GM12878 (cell line): ENCODE data around the gene CCDC170. TPM values are rescaled to one million over a fixed set of nuclear protein-coding genes. Genes with fewer than 3 reads are reported as not detected.

Experiments used
- ATAC-seq: fragments of 200-7000 bp; cut with Tn5 transposase; 3 replicates; pipeline ENCODE4 v1.9.1; 2020; ENCODE audit warnings: mild to moderate bottlenecking, moderate library complexity
- BruUV-seq: library from RNA; stranded (reverse); fragments of 400-500 nt; replicated peaks from 2 replicates; lab custom pipeline; 2021; lab: Mats Ljungman, UMichigan
- CTCF ChIA-PET: fragments of 300-600 bp; sonication (Branson Sonifier 250); formaldehyde crosslinking; extraction: SDS; loops from one replicate; lab custom pipeline; 2021; ENCODE audit warnings: inconsistent platforms; lab: Yijun Ruan, JAX
- POLR2A ChIA-PET: fragments of 350-600 bp; formaldehyde crosslinking; extraction: SDS; loops from one replicate; lab custom pipeline; 2021; ENCODE audit warnings: inconsistent platforms; lab: Charles Lee
- RAD21 ChIA-PET: fragments of 300-600 bp; sonication (Branson Sonifier 250); formaldehyde crosslinking; loops from one replicate; lab custom pipeline; 2023; ENCODE audit warnings: antibody characterized with exemption; ENCODE audit not compliant: unreplicated experiment; lab: Charles Lee
- SMC1A ChIA-PET: fragments of 300-600 bp; sonication (Branson Sonifier 250); formaldehyde crosslinking; loops from one replicate; lab custom pipeline; 2023; ENCODE audit not compliant: unreplicated experiment, uncharacterized antibody; lab: Charles Lee
- DNase-seq: peaks from one replicate; pipeline ENCODE4 v3.0.0-alpha.2; 2011; ENCODE audit warnings: low read depth, low spot score
- FAIRE-seq: peaks from 3 replicates; lab custom pipeline; 2011; peaks lifted over from hg19 to GRCh38; lab: Jason Lieb, UNC
- H2AFZ ChIP-seq: 2 replicates; pipeline ENCODE4 v1.6.0; 2011; ENCODE audit warnings: low read depth, low read length, control low read depth; ENCODE audit not compliant: control insufficient read depth
- H3K27ac ChIP-seq: 2 replicates; pipeline ENCODE4 v1.5.1; 2011; ENCODE audit warnings: control low read depth; ENCODE audit not compliant: control insufficient read depth, insufficient read depth
- H3K27me3 ChIP-seq, 2 experiments: replicated peaks in 1 of 2; 2 replicates each; pipeline versions ENCODE4 v1.6.0 to v1.6.1; 2011; ENCODE audit warnings: low read length in 1 of 2; ENCODE audit not compliant: control insufficient read depth in 2 of 2, insufficient read depth in 2 of 2
- H3K36me3 ChIP-seq, 2 experiments: 2 replicates each; pipeline ENCODE4 v1.5.1; 2011; ENCODE audit warnings: low read length in 1 of 2; ENCODE audit not compliant: control insufficient read depth in 2 of 2, insufficient read depth in 2 of 2
- H3K4me1 ChIP-seq: 2 replicates; pipeline ENCODE4 v1.6.1; 2011; ENCODE audit warnings: mild to moderate bottlenecking, low read length, moderate library complexity, mixed read lengths; ENCODE audit not compliant: control insufficient read depth, insufficient read depth
- H3K4me2 ChIP-seq: 2 replicates; pipeline ENCODE4 v1.6.0; 2011; ENCODE audit warnings: control low read depth; ENCODE audit not compliant: control insufficient read depth, insufficient read depth
- H3K4me3 ChIP-seq: fragments of 200-600 bp; sonication (generic); 2 replicates; pipeline ENCODE4 v1.5.1; 2016
- H3K79me2 ChIP-seq: 2 replicates; pipeline ENCODE4 v1.6.0; 2011; ENCODE audit warnings: low read length; ENCODE audit not compliant: control insufficient read depth, insufficient read depth
- H3K9ac ChIP-seq: 2 replicates; pipeline ENCODE4 v1.8.0; 2011; ENCODE audit warnings: low read length, control low read depth, mixed read lengths; ENCODE audit not compliant: control insufficient read depth, insufficient read depth
- H3K9me3 ChIP-seq: replicated peaks from 3 replicates; pipeline ENCODE4 v1.5.1; 2011; ENCODE audit warnings: mild to moderate bottlenecking, low read length; ENCODE audit not compliant: control insufficient read depth, insufficient read depth
- H4K20me1 ChIP-seq: 2 replicates; pipeline ENCODE4 v1.6.0; 2011; ENCODE audit not compliant: control insufficient read depth, insufficient read depth
- E2F8 ChIP-seq: fragments of 450-650 bp; IDR thresholded peaks from 2 replicates; pipeline ENCODE4 v1.6.1; 2018; ENCODE audit warnings: mild to moderate bottlenecking, low read depth, moderate library complexity; ENCODE audit not compliant: partially characterized antibody
- GABPA ChIP-seq: IDR thresholded peaks from 2 replicates; pipeline ENCODE4 v1.6.1; 2014; ENCODE audit warnings: antibody characterized with exemption, low read depth, mild to moderate bottlenecking, inconsistent platforms
- HSF1 ChIP-seq: fragments of 150-350 bp; IDR thresholded peaks from 2 replicates; pipeline ENCODE4 v1.6.1; 2014; ENCODE audit warnings: mild to moderate bottlenecking, low read depth, low read length
- KLF5 ChIP-seq: fragments of 450-650 bp; IDR thresholded peaks from 2 replicates; pipeline ENCODE4 v1.6.1; 2014; ENCODE audit warnings: mild to moderate bottlenecking; ENCODE audit not compliant: partially characterized antibody
- NFIC ChIP-seq: IDR thresholded peaks from 2 replicates; pipeline ENCODE4 v1.6.1; 2012; ENCODE audit warnings: low read depth, mild to moderate bottlenecking, inconsistent platforms, low read length, moderate library complexity
- POLR2A ChIP-seq: IDR thresholded peaks from 2 replicates; pipeline ENCODE4 v1.6.1; 2011; ENCODE audit warnings: low read depth, mild to moderate bottlenecking, low read length
- RAD21 ChIP-seq: IDR thresholded peaks from 2 replicates; pipeline ENCODE4 v1.6.1; 2011; ENCODE audit warnings: mild to moderate bottlenecking, low read depth, low read length, moderate library complexity; ENCODE audit not compliant: insufficient read depth
- STAT3 ChIP-seq: IDR thresholded peaks from 2 replicates; pipeline ENCODE4 v1.6.1; 2011; ENCODE audit warnings: low read depth, low read length, improper control_type of control experiment
- TCF7 ChIP-seq: IDR thresholded peaks from 2 replicates; pipeline ENCODE4 v1.6.1; 2014; ENCODE audit warnings: antibody characterized with exemption, borderline replicate concordance
- WGBS: methylation state at CpG from one replicate; pipeline ENCODE4 v1.1.6; 2016; ENCODE audit warnings: low lambda C conversion rate; ENCODE audit not compliant: insufficient replicate concordance, insufficient coverage; ENCODE audit errors: missing lambda C conversion rate; 5-methylcytosine and 5-hydroxymethylcytosine counted together
- in situ Hi-C: fragments of 300-500 bp; cut with MboI; formaldehyde crosslinking; loops from 9 replicates; pipeline ENCODE4 v1.14.3; 2018; ENCODE audit warnings: mixed read lengths
- intact Hi-C: fragments of 100-400 bp; cut with micrococcal nuclease; formaldehyde crosslinking; loops from one replicate; pipeline ENCODE4 v1.14.2; 2022; ENCODE audit not compliant: unreplicated experiment
- polyA plus RNA-seq, 11 experiments: library from polyadenylated mRNA; depleted of rRNA in 4 of 11; unstranded in 6 of 11; stranded (reverse) in 5 of 11; fragments of >200 nt; fragmentation: Nextera tagmentation in 4 of 11; fragmentation: Illumina TruSeq in 1 of 11; extraction: Ambion mirVana in 4 of 11; extraction: Trizol in 1 of 11; gene quantifications; 1 replicate in 1 of 11; 2 replicates in 10 of 11; pipeline versions ENCODE4 v1.2.1 to v1.2.3, GENCODE V29; 2011 to 2016; ENCODE audit warnings: inconsistent platforms in 2 of 11, missing spikeins in 2 of 11, low read depth in 1 of 11
- total RNA-seq, 4 experiments: library from RNA; depleted of rRNA in 3 of 4; stranded (reverse); fragments of >200 nt in 3 of 4; fragmentation: Illumina TruSeq in 1 of 4; extraction: Trizol in 1 of 4; gene quantifications; 2 replicates each; pipeline versions ENCODE4 v1.2.1 to v1.2.3, GENCODE V29; 2013 to 2021
- TF ChIP-seq, protein P1 (sequence below), 3 experiments: IDR thresholded peaks in 2 of 3; conservative IDR thresholded peaks in 1 of 3; 2 replicates each; pipeline ENCODE4 v1.5.1; 2011; ENCODE audit warnings: low read depth in 3 of 3, low read length in 3 of 3, mild to moderate bottlenecking in 3 of 3, control low read depth in 2 of 3, moderate library complexity in 2 of 3, inconsistent platforms in 1 of 3, mixed read lengths in 1 of 3; ENCODE audit not compliant: control insufficient read depth in 2 of 3, insufficient read depth in 1 of 3; ENCODE audit errors: extremely low read depth in 1 of 3

CCDC170 gene
- total and polyA plus RNA-seq, 10 of the 15 experiments (the other 5 are each of a cell fraction or from before 2014, with no cell fraction given), result not detected

DNA sequence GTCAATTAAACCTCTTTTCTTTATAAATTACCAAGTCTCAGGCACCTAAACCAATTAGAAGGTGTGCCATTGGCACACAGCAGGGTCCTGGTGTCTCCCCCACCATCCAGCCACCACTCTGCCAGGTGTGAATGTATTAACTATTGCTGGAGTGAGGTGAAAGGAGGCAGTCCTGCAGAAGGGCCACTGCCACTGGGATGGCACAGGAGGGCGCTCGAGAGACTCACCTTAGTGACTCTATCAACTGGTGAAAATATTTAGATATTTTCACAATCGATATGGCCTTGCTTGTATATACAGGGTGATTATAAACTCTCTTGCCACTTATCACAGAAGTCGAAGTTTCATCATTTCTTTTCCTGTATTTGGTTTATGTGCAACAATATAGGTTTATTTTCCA lies 168.1 kb downstream of the CCDC170 start:
- Histone ChIP-seq H3K27ac (no peak overlapping the region), H3K9me3 (no peaks in the 10 kb centered on the region), H2AFZ (no peak overlapping the region), H3K4me2 (no peak overlapping the region), H3K36me3 (no peaks in the 10 kb centered on the region), H4K20me1 (no peaks in the 10 kb centered on the region), H3K27me3 (no peaks in the 10 kb centered on the region; a peak in 2 of 4 replicates), H3K79me2 (no peaks in the 10 kb centered on the region), H3K9ac (no peak overlapping the region), H3K4me3 (no peak overlapping the region), H3K4me1 (no peaks in the 10 kb centered on the region)
- SMC1A ChIA-PET, result no interaction called here
- POLR2A ChIA-PET, result no interaction called here
- RAD21 ChIA-PET, result interaction anchor here (1.7 kb wide), 1 partner anchor 463 kb away, joined by 5 read pairs; no protein-coding TSS in a partner anchor
- in situ Hi-C loops, result no loop called here
- no TSS peak for BruUV-seq
- intact Hi-C loops, result no loop called here
- FAIRE-seq (no peak), DNase-seq (no peak), ATAC-seq (peak; percentile 61)
- CTCF ChIA-PET, result interaction anchor here (1.3 kb wide), 2 partner anchors 14 to 463 kb away, joined by 4 to 6 read pairs; no protein-coding TSS in a partner anchor
- WGBS, result 6% methylated on average over 4 of the region's 4 CpGs
- TF ChIP-seq TCF7 (no peak), RAD21 (0 out of 2 replicates have a peak, but pooled peaks have one; percentile 14)
- TF ChIP-seq, protein P1, sequence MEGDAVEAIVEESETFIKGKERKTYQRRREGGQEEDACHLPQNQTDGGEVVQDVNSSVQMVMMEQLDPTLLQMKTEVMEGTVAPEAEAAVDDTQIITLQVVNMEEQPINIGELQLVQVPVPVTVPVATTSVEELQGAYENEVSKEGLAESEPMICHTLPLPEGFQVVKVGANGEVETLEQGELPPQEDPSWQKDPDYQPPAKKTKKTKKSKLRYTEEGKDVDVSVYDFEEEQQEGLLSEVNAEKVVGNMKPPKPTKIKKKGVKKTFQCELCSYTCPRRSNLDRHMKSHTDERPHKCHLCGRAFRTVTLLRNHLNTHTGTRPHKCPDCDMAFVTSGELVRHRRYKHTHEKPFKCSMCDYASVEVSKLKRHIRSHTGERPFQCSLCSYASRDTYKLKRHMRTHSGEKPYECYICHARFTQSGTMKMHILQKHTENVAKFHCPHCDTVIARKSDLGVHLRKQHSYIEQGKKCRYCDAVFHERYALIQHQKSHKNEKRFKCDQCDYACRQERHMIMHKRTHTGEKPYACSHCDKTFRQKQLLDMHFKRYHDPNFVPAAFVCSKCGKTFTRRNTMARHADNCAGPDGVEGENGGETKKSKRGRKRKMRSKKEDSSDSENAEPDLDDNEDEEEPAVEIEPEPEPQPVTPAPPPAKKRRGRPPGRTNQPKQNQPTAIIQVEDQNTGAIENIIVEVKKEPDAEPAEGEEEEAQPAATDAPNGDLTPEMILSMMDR (IDR thresholded peaks at IDR 0.05 in 2 of 3, conservative IDR thresholded peaks at IDR 0.05 in 1 of 3; ENCODE audit: control insufficient read depth in 2 of 3, extremely low read depth in 1 of 3, insufficient read depth in 1 of 3, low read depth in 3 of 3, low read length in 3 of 3), result peak; percentile 26 to 39 (median 27); a peak in 3 of 6 replicates

- Histone ChIP-seq H3K4me3 (no peak overlapping the region), H4K20me1 (no peaks in the 10 kb centered on the region), H3K27ac (no peak overlapping the region), H3K4me2 (no peak overlapping the region), H3K79me2 (no peaks in the 10 kb centered on the region), H3K4me1 (no peaks in the 10 kb centered on the region), H2AFZ (no peak overlapping the region), H3K27me3 (no peaks in the 10 kb centered on the region; a peak in 2 of 4 replicates), H3K9ac (no peak overlapping the region), H3K36me3 (no peaks in the 10 kb centered on the region), H3K9me3 (no peaks in the 10 kb centered on the region)
- no peak for FAIRE-seq
- ChIA-PET POLR2A (no interaction called here), CTCF (interaction anchor here (1.1 kb wide), 2 partner anchors 19 to 461 kb away, joined by 3 read pairs; no protein-coding TSS in a partner anchor), SMC1A (interaction anchor here (1.0 to 1.6 kb wide), 2 partner anchors 607 to 674 kb away, joined by 3 read pairs; no protein-coding TSS in a partner anchor), RAD21 (interaction anchor here (1.7 kb wide), 1 partner anchor 461 kb away, joined by 5 read pairs; no protein-coding TSS in a partner anchor)
- 62% methylated on average over 2 of the region's 2 CpGs for WGBS
- no peak for DNase-seq
- intact Hi-C loops (no loop called here), in situ Hi-C loops (no loop called here)
- BruUV-seq, result no TSS peak
- no peak for ATAC-seq
- TF ChIP-seq HSF1 (no peak), E2F8 (no peak), POLR2A (no peak), GABPA (no peak), KLF5 (no peak), STAT3 (no peak), NFIC (no peak)
These were observed 169.7 kb downstream of the CCDC170 start for GRCh38 chr6:151663559-151663958.
